PC-3 (cell line): Measurements from ENCODE around the gene FSTL5. TPM values are rescaled to one million over a fixed set of nuclear protein-coding genes. Genes with fewer than 3 reads are reported as not detected.

ENCODE experiments used
- ATAC-seq: fragments of 200-7000 bp; cut with Tn5 transposase; 2 replicates; pipeline ENCODE4 v1.9.1; 2020; ENCODE audit warnings: mild to moderate bottlenecking, moderate library complexity
- BruUV-seq: library from RNA; stranded (reverse); fragments of 400-500 nt; replicated peaks from 2 replicates; lab custom pipeline; 2021; lab: Mats Ljungman, UMichigan
- CTCF ChIA-PET: fragments of 300-600 bp; sonication (Branson Sonifier 250); formaldehyde crosslinking; loops from one replicate; lab custom pipeline; 2022; ENCODE audit warnings: antibody characterized with exemption; lab: Charles Lee
- POLR2A ChIA-PET: fragments of 300-600 bp; sonication (Branson Sonifier 250); formaldehyde crosslinking; loops from one replicate; lab custom pipeline; 2022; ENCODE audit warnings: antibody characterized with exemption; ENCODE audit not compliant: unreplicated experiment; lab: Charles Lee
- DNase-seq: peaks from one replicate; pipeline ENCODE4 v3.0.0-alpha.2; 2015
- H2AFZ ChIP-seq: fragments of 300-600 bp; sonication (generic); 2 replicates; pipeline ENCODE4 v1.6.0; 2016; ENCODE audit warnings: antibody characterized with exemption, low read length
- H3F3A ChIP-seq: fragments of 300-600 bp; sonication (generic); one replicate; pipeline ENCODE4 v1.6.0; 2017; ENCODE audit warnings: antibody characterized with exemption, low read length, control low read depth, mild to moderate bottlenecking; ENCODE audit not compliant: unreplicated experiment
- H3K27ac ChIP-seq: fragments of 300-600 bp; sonication (generic); 2 replicates; pipeline ENCODE4 v1.5.1; 2016; ENCODE audit warnings: mild to moderate bottlenecking, low read length
- H3K27me3 ChIP-seq: fragments of 300-600 bp; sonication (generic); 2 replicates; pipeline ENCODE4 v1.6.1; 2016; ENCODE audit warnings: low read length, mixed read lengths
- H3K36me3 ChIP-seq: fragments of 300-600 bp; sonication (generic); 2 replicates; pipeline ENCODE4 v1.6.1; 2016; ENCODE audit warnings: low read depth, mixed run types, low read length, mixed read lengths
- H3K4me1 ChIP-seq: fragments of 300-600 bp; sonication (generic); 2 replicates; pipeline ENCODE4 v1.5.1; 2016; ENCODE audit warnings: low read length; ENCODE audit not compliant: insufficient read depth
- H3K4me2 ChIP-seq: fragments of 300-600 bp; sonication (generic); 2 replicates; pipeline ENCODE4 v1.6.0; 2016; ENCODE audit warnings: low read length
- H3K4me3 ChIP-seq: fragments of 300-600 bp; sonication (generic); 2 replicates; pipeline ENCODE4 v1.5.1; 2016; ENCODE audit warnings: mild to moderate bottlenecking, low read length, mixed read lengths
- H3K79me2 ChIP-seq: fragments of 300-600 bp; sonication (generic); 2 replicates; pipeline ENCODE4 v1.6.1; 2017; ENCODE audit warnings: low read length, mixed read lengths
- H3K9ac ChIP-seq: fragments of 300-600 bp; sonication (generic); 2 replicates; pipeline ENCODE4 v1.6.0; 2016; ENCODE audit warnings: mild to moderate bottlenecking, low read length
- H3K9me2 ChIP-seq: fragments of 300-600 bp; sonication (generic); replicated peaks from 2 replicates; pipeline ENCODE4 v1.6.1; 2016; ENCODE audit warnings: mixed run types, low read length, mixed read lengths
- H3K9me3 ChIP-seq: fragments of 300-600 bp; sonication (generic); 2 replicates; pipeline ENCODE4 v1.6.1; 2016; ENCODE audit warnings: low read length, mixed read lengths
- H4K20me1 ChIP-seq: fragments of 300-600 bp; sonication (generic); 2 replicates; pipeline ENCODE4 v1.6.1; 2016; ENCODE audit warnings: low read length, mixed read lengths
- EZH2 ChIP-seq: fragments of 300-600 bp; sonication (generic); IDR thresholded peaks from one replicate; pipeline ENCODE4 v1.6.1; 2017; ENCODE audit warnings: antibody characterized with exemption, mild to moderate bottlenecking, low read length; ENCODE audit not compliant: unreplicated experiment
- EZH2phosphoT487 ChIP-seq: fragments of 300-600 bp; sonication (generic); IDR thresholded peaks from 2 replicates; pipeline ENCODE4 v1.6.1; 2018; ENCODE audit warnings: mild to moderate bottlenecking, antibody characterized with exemption, low read length, borderline replicate concordance
- intact Hi-C: fragments of 100-400 bp; cut with micrococcal nuclease; formaldehyde crosslinking; loops from 2 replicates; pipeline ENCODE4 v1.9.0; 2023
- total RNA-seq: library from RNA; depleted of rRNA; stranded (reverse); fragments of >200 nt; gene quantifications from 2 replicates; pipeline ENCODE4 v1.2.3, GENCODE V29; 2014
- TF ChIP-seq, protein P1 (sequence below): fragments of 300-600 bp; sonication (generic); conservative IDR thresholded peaks from 2 replicates; pipeline ENCODE4 v1.5.1; 2017; ENCODE audit warnings: antibody characterized with exemption, low read depth, mild to moderate bottlenecking, low read length

The FSTL5 gene
- total RNA-seq, 1 experiment from 2014 or later, result not detected

- CTCF ChIA-PET, result no interaction called here
- Histone ChIP-seq H3K9ac (no peak overlapping the region), H3K27me3 (no peaks in the 10 kb centered on the region), H3K9me3 (no peaks in the 10 kb centered on the region), H3F3A (no peaks in the 10 kb centered on the region), H3K9me2 (no peaks in the 10 kb centered on the region), H3K79me2 (no peaks in the 10 kb centered on the region), H3K27ac (no peak overlapping the region), H4K20me1 (no peaks in the 10 kb centered on the region), H3K4me3 (no peak overlapping the region), H3K36me3 (no peaks in the 10 kb centered on the region), H3K4me2 (no peak overlapping the region), H3K4me1 (no peaks in the 10 kb centered on the region), H2AFZ (no peak overlapping the region)
- ATAC-seq, result no peak
- POLR2A ChIA-PET, result no interaction called here
- BruUV-seq, result no TSS peak
- no peak for DNase-seq
- no peak for TF ChIP-seq EZH2phosphoT487
- TF ChIP-seq, protein P1, sequence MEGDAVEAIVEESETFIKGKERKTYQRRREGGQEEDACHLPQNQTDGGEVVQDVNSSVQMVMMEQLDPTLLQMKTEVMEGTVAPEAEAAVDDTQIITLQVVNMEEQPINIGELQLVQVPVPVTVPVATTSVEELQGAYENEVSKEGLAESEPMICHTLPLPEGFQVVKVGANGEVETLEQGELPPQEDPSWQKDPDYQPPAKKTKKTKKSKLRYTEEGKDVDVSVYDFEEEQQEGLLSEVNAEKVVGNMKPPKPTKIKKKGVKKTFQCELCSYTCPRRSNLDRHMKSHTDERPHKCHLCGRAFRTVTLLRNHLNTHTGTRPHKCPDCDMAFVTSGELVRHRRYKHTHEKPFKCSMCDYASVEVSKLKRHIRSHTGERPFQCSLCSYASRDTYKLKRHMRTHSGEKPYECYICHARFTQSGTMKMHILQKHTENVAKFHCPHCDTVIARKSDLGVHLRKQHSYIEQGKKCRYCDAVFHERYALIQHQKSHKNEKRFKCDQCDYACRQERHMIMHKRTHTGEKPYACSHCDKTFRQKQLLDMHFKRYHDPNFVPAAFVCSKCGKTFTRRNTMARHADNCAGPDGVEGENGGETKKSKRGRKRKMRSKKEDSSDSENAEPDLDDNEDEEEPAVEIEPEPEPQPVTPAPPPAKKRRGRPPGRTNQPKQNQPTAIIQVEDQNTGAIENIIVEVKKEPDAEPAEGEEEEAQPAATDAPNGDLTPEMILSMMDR, result no peak
- TF ChIP-seq EZH2, result no peak
- intact Hi-C loops, result no loop called here
Measured at GRCh38 chr4:161892951-161893350, 270.8 kb downstream of the FSTL5 start.

DNA sequence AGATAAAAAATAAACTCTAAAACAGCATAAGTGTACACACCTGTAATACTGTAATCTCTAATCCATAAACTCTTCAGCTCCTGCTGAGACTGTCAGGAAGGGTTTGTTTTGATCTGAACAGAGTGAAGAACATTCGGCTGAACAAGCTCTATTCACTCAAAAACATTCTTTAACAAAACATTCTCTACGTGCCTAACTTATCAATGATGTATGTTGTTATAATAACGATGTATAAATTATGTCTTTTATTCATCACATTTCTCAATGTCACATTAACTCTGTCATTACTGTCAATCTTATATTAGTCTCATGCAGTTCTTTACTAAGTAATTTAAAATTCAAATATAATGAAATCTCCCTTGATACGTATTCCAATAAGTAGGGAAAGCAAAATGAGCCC lies 280.6 kb downstream of the FSTL5 start:
- TF ChIP-seq, protein P1, result no peak
- no peak for TF ChIP-seq EZH2
- TF ChIP-seq EZH2phosphoT487, result no peak
- no peak for ATAC-seq
- no peaks in the 10 kb centered on the region for H3K36me3 ChIP-seq
- H3K79me2 ChIP-seq, result no peaks in the 10 kb centered on the region
- no peak overlapping the region for H2AFZ ChIP-seq
- no peaks in the 10 kb centered on the region for H4K20me1 ChIP-seq
- no TSS peak for BruUV-seq
- intact Hi-C loops, result no loop called here
- H3K4me3 ChIP-seq, result no peak overlapping the region
- no peaks in the 10 kb centered on the region for H3K4me1 ChIP-seq
- H3K27me3 ChIP-seq, result no peaks in the 10 kb centered on the region
- no peak overlapping the region for H3K27ac ChIP-seq
- no peak overlapping the region for H3K9ac ChIP-seq
- ChIA-PET POLR2A (no interaction called here), CTCF (no interaction called here)
- H3K9me2 ChIP-seq, result no peaks in the 10 kb centered on the region
- DNase-seq, result no peak
- no peaks in the 10 kb centered on the region for H3F3A ChIP-seq
- no peak overlapping the region for H3K4me2 ChIP-seq
- no peaks in the 10 kb centered on the region for H3K9me3 ChIP-seq

DNA sequence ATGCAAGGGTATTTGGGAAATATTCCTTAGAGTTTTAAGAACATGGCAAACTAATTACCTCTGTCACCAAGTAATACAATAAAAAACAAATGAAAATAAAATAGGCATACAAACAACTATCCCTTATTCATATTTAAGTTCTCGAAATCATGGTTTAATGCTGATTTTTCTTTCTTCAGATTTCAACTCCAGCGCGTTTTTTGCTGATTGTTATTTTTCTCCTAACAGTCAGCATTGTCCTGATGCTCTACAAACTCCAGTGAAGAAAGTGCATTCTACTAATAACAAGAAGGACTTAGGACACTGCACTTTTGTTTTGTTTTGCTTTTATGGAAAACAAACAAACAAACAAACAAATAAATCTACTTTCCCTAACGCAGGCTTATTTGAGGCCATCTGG lies 282.4 kb downstream of the FSTL5 start:
- no peak overlapping the region for H3K9ac ChIP-seq
- no peaks in the 10 kb centered on the region for H3F3A ChIP-seq
- POLR2A ChIA-PET, result no interaction called here
- no peaks in the 10 kb centered on the region for H3K79me2 ChIP-seq
- intact Hi-C loops, result no loop called here
- H3K36me3 ChIP-seq, result no peaks in the 10 kb centered on the region
- H3K4me1 ChIP-seq, result no peaks in the 10 kb centered on the region
- no peak overlapping the region for H3K4me3 ChIP-seq
- H4K20me1 ChIP-seq, result no peaks in the 10 kb centered on the region
- no TSS peak for BruUV-seq
- no peak overlapping the region for H2AFZ ChIP-seq
- H3K27me3 ChIP-seq, result no peaks in the 10 kb centered on the region
- H3K4me2 ChIP-seq, result no peak overlapping the region
- ATAC-seq (no peak), DNase-seq (no peak)
- H3K9me2 ChIP-seq, result no peaks in the 10 kb centered on the region
- CTCF ChIA-PET, result no interaction called here
- H3K27ac ChIP-seq, result no peak overlapping the region
- H3K9me3 ChIP-seq, result no peaks in the 10 kb centered on the region
- TF ChIP-seq EZH2, result no peak
- TF ChIP-seq, protein P1, result no peak
- no peak for TF ChIP-seq EZH2phosphoT487
